ENCODE measurements around the gene VPS26A.

DNA sequence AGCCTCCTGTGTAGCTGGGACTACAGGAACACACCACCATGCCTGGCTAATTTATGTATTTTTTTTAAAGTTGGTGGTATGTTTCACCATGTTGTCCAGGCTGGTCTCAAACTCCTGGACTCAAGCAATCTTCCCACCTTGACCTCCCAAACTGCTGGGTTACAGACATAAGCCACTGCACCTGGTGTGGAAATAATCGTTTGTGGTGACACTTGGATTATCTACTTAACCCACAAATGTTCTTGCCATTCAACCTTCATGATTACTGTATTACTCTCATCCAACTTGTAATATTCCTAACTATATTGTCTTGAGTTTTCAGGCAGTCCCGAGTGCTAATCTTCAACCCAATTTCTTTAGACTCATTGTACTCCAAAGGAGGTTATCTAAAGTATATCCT, 45.7 kb upstream of the VPS26A start:
- TF ChIP-seq, protein P1, sequence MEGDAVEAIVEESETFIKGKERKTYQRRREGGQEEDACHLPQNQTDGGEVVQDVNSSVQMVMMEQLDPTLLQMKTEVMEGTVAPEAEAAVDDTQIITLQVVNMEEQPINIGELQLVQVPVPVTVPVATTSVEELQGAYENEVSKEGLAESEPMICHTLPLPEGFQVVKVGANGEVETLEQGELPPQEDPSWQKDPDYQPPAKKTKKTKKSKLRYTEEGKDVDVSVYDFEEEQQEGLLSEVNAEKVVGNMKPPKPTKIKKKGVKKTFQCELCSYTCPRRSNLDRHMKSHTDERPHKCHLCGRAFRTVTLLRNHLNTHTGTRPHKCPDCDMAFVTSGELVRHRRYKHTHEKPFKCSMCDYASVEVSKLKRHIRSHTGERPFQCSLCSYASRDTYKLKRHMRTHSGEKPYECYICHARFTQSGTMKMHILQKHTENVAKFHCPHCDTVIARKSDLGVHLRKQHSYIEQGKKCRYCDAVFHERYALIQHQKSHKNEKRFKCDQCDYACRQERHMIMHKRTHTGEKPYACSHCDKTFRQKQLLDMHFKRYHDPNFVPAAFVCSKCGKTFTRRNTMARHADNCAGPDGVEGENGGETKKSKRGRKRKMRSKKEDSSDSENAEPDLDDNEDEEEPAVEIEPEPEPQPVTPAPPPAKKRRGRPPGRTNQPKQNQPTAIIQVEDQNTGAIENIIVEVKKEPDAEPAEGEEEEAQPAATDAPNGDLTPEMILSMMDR (conservative IDR thresholded peaks at IDR 0.05; ENCODE audit: low read depth, low read length) = no peak
- TF ChIP-seq EZH2 (IDR thresholded peaks at IDR 0.05; ENCODE audit: low read length, unreplicated experiment) = no peak

All from PC-3 (cell line).